PC-3 (cell line): ENCODE data around the gene APBB2. TPM values are rescaled to one million over a fixed set of nuclear protein-coding genes. Genes with fewer than 3 reads are reported as not detected.

Experiments
- ATAC-seq: fragments of 200-7000 bp; cut with Tn5 transposase; 2 replicates; pipeline ENCODE4 v1.9.1; 2020; ENCODE audit warnings: mild to moderate bottlenecking, moderate library complexity
- BruUV-seq: library from RNA; stranded (reverse); fragments of 400-500 nt; replicated peaks from 2 replicates; lab custom pipeline; 2021; lab: Mats Ljungman, UMichigan
- CTCF ChIA-PET: fragments of 300-600 bp; sonication (Branson Sonifier 250); formaldehyde crosslinking; loops from one replicate; lab custom pipeline; 2022; ENCODE audit warnings: antibody characterized with exemption; lab: Charles Lee
- POLR2A ChIA-PET: fragments of 300-600 bp; sonication (Branson Sonifier 250); formaldehyde crosslinking; loops from one replicate; lab custom pipeline; 2022; ENCODE audit warnings: antibody characterized with exemption; ENCODE audit not compliant: unreplicated experiment; lab: Charles Lee
- DNase-seq: peaks from one replicate; pipeline ENCODE4 v3.0.0-alpha.2; 2015
- H2AFZ ChIP-seq: fragments of 300-600 bp; sonication (generic); 2 replicates; pipeline ENCODE4 v1.6.0; 2016; ENCODE audit warnings: antibody characterized with exemption, low read length
- H3F3A ChIP-seq: fragments of 300-600 bp; sonication (generic); one replicate; pipeline ENCODE4 v1.6.0; 2017; ENCODE audit warnings: antibody characterized with exemption, low read length, control low read depth, mild to moderate bottlenecking; ENCODE audit not compliant: unreplicated experiment
- H3K27ac ChIP-seq: fragments of 300-600 bp; sonication (generic); 2 replicates; pipeline ENCODE4 v1.5.1; 2016; ENCODE audit warnings: mild to moderate bottlenecking, low read length
- H3K27me3 ChIP-seq: fragments of 300-600 bp; sonication (generic); 2 replicates; pipeline ENCODE4 v1.6.1; 2016; ENCODE audit warnings: low read length, mixed read lengths
- H3K36me3 ChIP-seq: fragments of 300-600 bp; sonication (generic); 2 replicates; pipeline ENCODE4 v1.6.1; 2016; ENCODE audit warnings: low read depth, mixed run types, low read length, mixed read lengths
- H3K4me1 ChIP-seq: fragments of 300-600 bp; sonication (generic); 2 replicates; pipeline ENCODE4 v1.5.1; 2016; ENCODE audit warnings: low read length; ENCODE audit not compliant: insufficient read depth
- H3K4me2 ChIP-seq: fragments of 300-600 bp; sonication (generic); 2 replicates; pipeline ENCODE4 v1.6.0; 2016; ENCODE audit warnings: low read length
- H3K4me3 ChIP-seq: fragments of 300-600 bp; sonication (generic); 2 replicates; pipeline ENCODE4 v1.5.1; 2016; ENCODE audit warnings: mild to moderate bottlenecking, low read length, mixed read lengths
- H3K79me2 ChIP-seq: fragments of 300-600 bp; sonication (generic); 2 replicates; pipeline ENCODE4 v1.6.1; 2017; ENCODE audit warnings: low read length, mixed read lengths
- H3K9ac ChIP-seq: fragments of 300-600 bp; sonication (generic); 2 replicates; pipeline ENCODE4 v1.6.0; 2016; ENCODE audit warnings: mild to moderate bottlenecking, low read length
- H3K9me2 ChIP-seq: fragments of 300-600 bp; sonication (generic); replicated peaks from 2 replicates; pipeline ENCODE4 v1.6.1; 2016; ENCODE audit warnings: mixed run types, low read length, mixed read lengths
- H3K9me3 ChIP-seq: fragments of 300-600 bp; sonication (generic); 2 replicates; pipeline ENCODE4 v1.6.1; 2016; ENCODE audit warnings: low read length, mixed read lengths
- H4K20me1 ChIP-seq: fragments of 300-600 bp; sonication (generic); 2 replicates; pipeline ENCODE4 v1.6.1; 2016; ENCODE audit warnings: low read length, mixed read lengths
- EZH2 ChIP-seq: fragments of 300-600 bp; sonication (generic); IDR thresholded peaks from one replicate; pipeline ENCODE4 v1.6.1; 2017; ENCODE audit warnings: antibody characterized with exemption, mild to moderate bottlenecking, low read length; ENCODE audit not compliant: unreplicated experiment
- EZH2phosphoT487 ChIP-seq: fragments of 300-600 bp; sonication (generic); IDR thresholded peaks from 2 replicates; pipeline ENCODE4 v1.6.1; 2018; ENCODE audit warnings: mild to moderate bottlenecking, antibody characterized with exemption, low read length, borderline replicate concordance
- intact Hi-C: fragments of 100-400 bp; cut with micrococcal nuclease; formaldehyde crosslinking; loops from 2 replicates; pipeline ENCODE4 v1.9.0; 2023
- total RNA-seq: library from RNA; depleted of rRNA; stranded (reverse); fragments of >200 nt; gene quantifications from 2 replicates; pipeline ENCODE4 v1.2.3, GENCODE V29; 2014
- TF ChIP-seq, protein P1 (sequence below): fragments of 300-600 bp; sonication (generic); conservative IDR thresholded peaks from 2 replicates; pipeline ENCODE4 v1.5.1; 2017; ENCODE audit warnings: antibody characterized with exemption, low read depth, mild to moderate bottlenecking, low read length

APBB2 gene
- total RNA-seq, 1 experiment from 2014 or later = 24.7 TPM

DNA sequence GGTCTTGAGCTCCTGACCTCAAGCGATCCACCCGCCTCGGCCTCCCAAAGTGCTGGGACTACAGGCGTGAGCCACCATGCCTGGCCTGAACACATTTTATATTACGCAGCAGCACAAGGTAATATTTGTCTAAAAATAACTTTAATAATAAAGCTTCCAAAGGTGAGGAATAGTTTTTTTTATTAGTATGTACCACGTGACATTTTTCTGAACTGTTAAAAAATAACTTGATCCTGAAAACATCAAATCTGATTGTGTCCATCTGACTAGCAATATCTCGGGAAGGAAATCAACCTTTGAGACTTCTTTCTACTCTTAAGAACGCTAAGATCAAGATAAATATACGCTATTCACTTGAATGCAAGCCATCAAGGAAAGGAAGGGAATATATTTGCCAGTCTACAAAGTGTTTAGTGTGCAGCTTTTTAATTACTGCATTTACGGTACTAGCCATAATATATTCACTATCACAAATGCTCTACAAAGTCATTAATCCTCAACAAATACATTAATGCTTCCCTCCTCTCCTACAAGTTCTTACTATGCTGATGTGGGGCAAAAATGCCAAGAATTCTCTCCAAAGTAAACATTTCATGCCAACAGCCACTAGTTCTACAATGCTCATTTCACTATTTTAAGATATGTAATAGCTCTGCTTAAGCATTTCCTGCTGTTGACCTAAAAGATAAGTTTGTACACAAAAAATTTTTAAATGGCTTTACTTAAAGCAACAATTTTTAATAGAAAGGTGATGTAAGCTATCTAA is 143.6 kb downstream of the APBB2 start:
- POLR2A ChIA-PET = no interaction called here
- no peak for DNase-seq
- 0 out of 2 replicates have a peak, but pooled peaks cover 4% of the 10 kb centered on the region for H3K79me2 ChIP-seq

DNA sequence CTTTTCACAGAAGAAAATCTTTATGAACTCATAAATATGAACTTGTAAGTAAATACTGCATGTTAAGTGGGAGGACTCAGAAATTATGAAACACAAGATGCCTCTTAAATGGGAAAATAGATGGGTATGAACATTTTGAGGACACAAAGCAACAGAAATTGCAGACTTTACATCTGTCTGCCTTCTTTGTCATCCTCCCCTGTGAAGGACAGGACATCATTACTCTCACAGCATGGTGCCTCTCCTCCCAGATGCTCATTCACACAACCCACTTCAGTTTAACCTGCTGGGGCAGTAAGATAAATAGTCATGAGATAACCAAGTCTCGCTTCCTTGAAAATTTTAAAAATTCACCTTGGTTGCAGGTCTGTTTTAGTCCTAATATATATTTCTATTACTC is 144.5 kb downstream of the APBB2 start:
- Histone ChIP-seq H3K4me1 (no peaks in the 10 kb centered on the region), H3K27me3 (no peaks in the 10 kb centered on the region), H4K20me1 (no peaks in the 10 kb centered on the region), H3K9me3 (no peaks in the 10 kb centered on the region), H3K4me2 (no peak overlapping the region), H2AFZ (no peak overlapping the region), H3F3A (no peaks in the 10 kb centered on the region), H3K79me2 (0 out of 2 replicates have a peak, but pooled peaks cover 4% of the 10 kb centered on the region), H3K4me3 (no peak overlapping the region), H3K9ac (no peak overlapping the region), H3K36me3 (no peaks in the 10 kb centered on the region), H3K9me2 (no peaks in the 10 kb centered on the region), H3K27ac (no peak overlapping the region)
- DNase-seq = no peak
- no peak for ATAC-seq
- intact Hi-C loops = no loop called here
- BruUV-seq = no TSS peak
- CTCF ChIA-PET = no interaction called here
- no peak for TF ChIP-seq EZH2
- TF ChIP-seq, protein P1, sequence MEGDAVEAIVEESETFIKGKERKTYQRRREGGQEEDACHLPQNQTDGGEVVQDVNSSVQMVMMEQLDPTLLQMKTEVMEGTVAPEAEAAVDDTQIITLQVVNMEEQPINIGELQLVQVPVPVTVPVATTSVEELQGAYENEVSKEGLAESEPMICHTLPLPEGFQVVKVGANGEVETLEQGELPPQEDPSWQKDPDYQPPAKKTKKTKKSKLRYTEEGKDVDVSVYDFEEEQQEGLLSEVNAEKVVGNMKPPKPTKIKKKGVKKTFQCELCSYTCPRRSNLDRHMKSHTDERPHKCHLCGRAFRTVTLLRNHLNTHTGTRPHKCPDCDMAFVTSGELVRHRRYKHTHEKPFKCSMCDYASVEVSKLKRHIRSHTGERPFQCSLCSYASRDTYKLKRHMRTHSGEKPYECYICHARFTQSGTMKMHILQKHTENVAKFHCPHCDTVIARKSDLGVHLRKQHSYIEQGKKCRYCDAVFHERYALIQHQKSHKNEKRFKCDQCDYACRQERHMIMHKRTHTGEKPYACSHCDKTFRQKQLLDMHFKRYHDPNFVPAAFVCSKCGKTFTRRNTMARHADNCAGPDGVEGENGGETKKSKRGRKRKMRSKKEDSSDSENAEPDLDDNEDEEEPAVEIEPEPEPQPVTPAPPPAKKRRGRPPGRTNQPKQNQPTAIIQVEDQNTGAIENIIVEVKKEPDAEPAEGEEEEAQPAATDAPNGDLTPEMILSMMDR = no peak
- no peak for TF ChIP-seq EZH2phosphoT487
- POLR2A ChIA-PET = no interaction called here

More for the DNA sequence above, 143.6 kb downstream of the APBB2 start:
- TF ChIP-seq EZH2 = no peak
- no peak for TF ChIP-seq EZH2phosphoT487
- TF ChIP-seq, protein P1 = no peak
- no peak for ATAC-seq
- intact Hi-C loops = no loop called here
- Histone ChIP-seq H3K9ac (no peak overlapping the region), H3K4me3 (no peak overlapping the region), H3K9me2 (no peaks in the 10 kb centered on the region), H3K4me2 (no peak overlapping the region), H3K4me1 (no peaks in the 10 kb centered on the region), H3K36me3 (no peaks in the 10 kb centered on the region), H3F3A (no peaks in the 10 kb centered on the region), H3K27ac (no peak overlapping the region), H3K27me3 (no peaks in the 10 kb centered on the region), H4K20me1 (no peaks in the 10 kb centered on the region), H2AFZ (no peak overlapping the region), H3K9me3 (no peaks in the 10 kb centered on the region)
- no TSS peak for BruUV-seq
- CTCF ChIA-PET = no interaction called here

DNA sequence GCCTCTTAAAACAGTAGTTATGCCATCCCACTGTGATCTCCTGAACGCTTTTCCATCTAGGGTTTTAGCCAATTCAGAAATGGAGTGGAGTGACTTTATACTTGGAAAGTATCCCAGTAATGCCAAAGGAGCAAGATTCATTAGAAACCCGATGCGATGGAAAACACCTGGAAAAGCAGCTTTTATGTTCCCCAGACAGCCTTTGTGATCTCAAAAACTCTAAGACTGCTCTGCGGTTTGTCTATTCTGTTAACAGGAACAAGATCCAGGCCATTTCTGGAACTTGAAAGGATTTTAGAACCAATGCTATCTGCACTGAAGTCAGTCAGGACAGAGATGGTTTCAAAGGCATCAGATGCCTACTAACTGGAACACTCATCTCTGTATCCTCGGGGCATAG is 145.1 kb downstream of the APBB2 start:
- 0 out of 2 replicates have a peak, but pooled peaks cover 4% of the 10 kb centered on the region for H3K79me2 ChIP-seq
- CTCF ChIA-PET = no interaction called here

More for the DNA sequence above, 145.1 kb downstream of the APBB2 start:
- H3K9ac ChIP-seq = no peak overlapping the region
- H3K4me2 ChIP-seq = no peak overlapping the region
- no peaks in the 10 kb centered on the region for H3K36me3 ChIP-seq
- no peak overlapping the region for H3K27ac ChIP-seq
- no peaks in the 10 kb centered on the region for H3K4me1 ChIP-seq
- no peaks in the 10 kb centered on the region for H4K20me1 ChIP-seq
- TF ChIP-seq, protein P1 = no peak
- TF ChIP-seq EZH2phosphoT487 (no peak), EZH2 (no peak)
- no peak overlapping the region for H3K4me3 ChIP-seq
- intact Hi-C loops = no loop called here
- no peaks in the 10 kb centered on the region for H3K27me3 ChIP-seq
- H3K9me3 ChIP-seq = no peaks in the 10 kb centered on the region
- no TSS peak for BruUV-seq
- no peaks in the 10 kb centered on the region for H3F3A ChIP-seq
- no peak for DNase-seq
- H2AFZ ChIP-seq = no peak overlapping the region
- no peak for ATAC-seq
- POLR2A ChIA-PET = no interaction called here
- no peaks in the 10 kb centered on the region for H3K9me2 ChIP-seq
